Pancreas (tissue), 10 donors: ENCODE data around the gene CCDC187. TPM values are rescaled to one million over a fixed set of nuclear protein-coding genes. Genes with fewer than 3 reads are reported as not detected.

ENCODE experiments used
- ATAC-seq, 4 donors: fragments of 200-7000 bp; cut with Tn5 transposase; one replicate each; pipeline versions ENCODE4 v1.8.0 to v1.9.1; 2020; ENCODE audit warnings: mild to moderate bottlenecking in 4 of 4, moderate library complexity in 4 of 4
- DNase-seq, 6 donors: peaks; one replicate each; pipeline ENCODE4 v3.0.0-alpha.2; 2020
- FAIRE-seq: peaks from 2 replicates; lab custom pipeline; 2012; peaks lifted over from hg19 to GRCh38; lab: Jason Lieb, UNC
- H3K27ac ChIP-seq, 4 donors: fragments of 200-600 bp; sonication (generic); 1 replicate in 3 of 4; 2 replicates in 1 of 4; pipeline versions ENCODE4 v1.5.0 to v1.8.0; 2020
- H3K27me3 ChIP-seq, 4 donors: fragments of 200-600 bp; one replicate each; pipeline ENCODE4 v1.8.0; 2021
- H3K36me3 ChIP-seq, 3 donors: fragments of 200-600 bp; sonication (generic) in 1 of 3; one replicate each; pipeline versions ENCODE4 v1.5.0 to v1.8.0; 2020 to 2021
- H3K4me1 ChIP-seq, 3 donors: fragments of 200-600 bp; one replicate each; pipeline ENCODE4 v1.8.0; 2021
- H3K4me3 ChIP-seq, 4 donors: fragments of 200-600 bp; sonication (generic) in 2 of 4; one replicate each; pipeline versions ENCODE4 v1.5.0 to v1.8.0; 2020 to 2021
- H3K9me3 ChIP-seq, 4 donors: fragments of 200-600 bp; one replicate each; pipeline ENCODE4 v1.8.0; 2021
- WGBS, 2 donors: extraction: QIAGEN DNeasy Blood & Tissue Kit; methylation state at CpG; one replicate each; pipeline ENCODE4 v1.1.7; 2013; 5-methylcytosine and 5-hydroxymethylcytosine counted together
- intact Hi-C, 3 donors: fragments of 100-400 bp; cut with DNase I; formaldehyde crosslinking; loops; one replicate each; pipeline versions ENCODE4 v1.11.1 to v1.14.2; 2022
- polyA plus RNA-seq, 2 donors: library from polyadenylated mRNA; stranded (reverse); fragments of 200-250 nt; gene quantifications; one replicate each; pipeline ENCODE4 v1.2.3, GENCODE V29; 2013
- total RNA-seq, 6 donors: library from RNA; stranded (reverse); fragmentation: NEBNext Ultra II Directional in 4 of 6; extraction: Animal tissue kit (Norgen Biotek cat#: 25700) in 4 of 6; gene quantifications; one replicate each; pipeline versions ENCODE4 v1.2.1 to v1.2.4, GENCODE V29; 2021 to 2023
- TF ChIP-seq, protein P1 (sequence below), 4 donors: fragments of 200-600 bp; sonication (generic) in 3 of 4; IDR thresholded peaks; one replicate each; pipeline versions ENCODE4 v1.5.0 to v1.8.0; 2021; ENCODE audit warnings: antibody characterized with exemption in 4 of 4
- donor health status: healthy with polysubstance abuse.
- donor health status: DM: no; HTN: no; CAD: no; lungs with moderate emphysema.
- donor health status: DM: no; HTN: no; CAD: no.
- donor health status: control.
- donor health status: control.
- donor health status: Bipolar disorder and iron deficiency.
- donor health status: DM: yes; HTN: yes; CAD: no.
- donor health status: DM: no; HTN: no; CAD: no.
- donor health status: DM: no; HTN: no; CAD: no.
- donor health status: DM: yes; HTN: yes; CAD: no.

CCDC187 gene
- total and polyA plus RNA-seq, 8 donors, result 0.14 to 2.6 (median 0.43) TPM

DNA sequence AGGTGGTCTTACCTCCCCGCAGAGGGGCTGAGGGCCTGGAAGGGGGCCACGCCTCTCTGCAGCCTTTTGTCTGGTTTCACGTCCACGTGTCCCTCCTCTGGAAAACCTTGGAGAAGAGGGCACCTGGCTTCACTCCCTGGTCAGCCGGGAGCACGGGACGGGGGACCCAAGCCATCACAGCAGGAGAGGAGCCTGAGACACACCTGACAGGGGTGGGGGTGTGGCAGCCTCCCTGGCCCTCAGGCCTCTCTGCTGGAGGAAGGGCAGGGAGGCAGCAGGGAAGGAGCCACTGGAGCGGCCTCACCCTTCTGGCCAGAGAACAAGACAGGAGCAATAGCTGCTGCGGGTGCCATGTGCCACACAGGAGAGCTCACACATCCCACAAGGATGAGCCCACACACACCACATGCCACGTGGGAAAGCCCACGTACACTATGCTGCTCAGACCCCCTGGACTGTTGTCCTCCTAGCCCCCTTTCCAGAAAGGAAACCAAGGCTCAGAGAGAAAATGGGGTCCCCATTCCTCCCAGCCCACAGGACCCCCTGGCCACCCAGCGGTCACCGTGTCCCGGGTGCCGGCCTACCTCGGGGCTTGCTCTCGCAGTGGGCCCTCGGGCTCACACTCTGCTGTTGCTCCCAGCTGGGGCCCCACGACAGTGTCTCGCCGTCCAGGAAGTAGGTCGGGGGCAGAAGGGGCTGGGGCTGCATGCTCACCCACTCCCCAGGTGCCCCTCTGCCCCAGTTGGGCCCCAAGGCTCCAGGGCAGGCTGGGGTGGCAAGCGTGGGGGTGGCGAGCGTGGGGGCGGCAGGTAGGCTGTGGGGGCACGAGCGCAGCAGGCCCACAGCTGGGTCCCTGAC lies 18.2 kb downstream of the CCDC187 start:
- no peaks in the 10 kb centered on the region for H3K9me3 ChIP-seq

GRCh38 chr9:136284951-136285350 lies 18.9 kb downstream of the CCDC187 start:
- no peak overlapping the region for H3K27ac ChIP-seq
- H3K27me3 ChIP-seq, result no peaks in the 10 kb centered on the region
- TF ChIP-seq, protein P1, sequence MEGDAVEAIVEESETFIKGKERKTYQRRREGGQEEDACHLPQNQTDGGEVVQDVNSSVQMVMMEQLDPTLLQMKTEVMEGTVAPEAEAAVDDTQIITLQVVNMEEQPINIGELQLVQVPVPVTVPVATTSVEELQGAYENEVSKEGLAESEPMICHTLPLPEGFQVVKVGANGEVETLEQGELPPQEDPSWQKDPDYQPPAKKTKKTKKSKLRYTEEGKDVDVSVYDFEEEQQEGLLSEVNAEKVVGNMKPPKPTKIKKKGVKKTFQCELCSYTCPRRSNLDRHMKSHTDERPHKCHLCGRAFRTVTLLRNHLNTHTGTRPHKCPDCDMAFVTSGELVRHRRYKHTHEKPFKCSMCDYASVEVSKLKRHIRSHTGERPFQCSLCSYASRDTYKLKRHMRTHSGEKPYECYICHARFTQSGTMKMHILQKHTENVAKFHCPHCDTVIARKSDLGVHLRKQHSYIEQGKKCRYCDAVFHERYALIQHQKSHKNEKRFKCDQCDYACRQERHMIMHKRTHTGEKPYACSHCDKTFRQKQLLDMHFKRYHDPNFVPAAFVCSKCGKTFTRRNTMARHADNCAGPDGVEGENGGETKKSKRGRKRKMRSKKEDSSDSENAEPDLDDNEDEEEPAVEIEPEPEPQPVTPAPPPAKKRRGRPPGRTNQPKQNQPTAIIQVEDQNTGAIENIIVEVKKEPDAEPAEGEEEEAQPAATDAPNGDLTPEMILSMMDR (IDR thresholded peaks at IDR 0.05), result no peak
- H3K9me3 ChIP-seq, result no peaks in the 10 kb centered on the region
- DNase-seq, result peak in 2 of 6 donors; percentile 47 to 82
- no peak for ATAC-seq
- intact Hi-C loops, result loop anchor here in 1 of 3 donors (10.0 kb wide), 2 partner anchors 110 to 140 kb away; no protein-coding TSS in a partner anchor
- WGBS, 2 donors, result 73 to 77% methylated on average over 17 to 19 of the region's 19 CpGs
- H3K36me3 ChIP-seq, result no peaks in the 10 kb centered on the region
- peaks cover 10 to 12% (median 12%) of the 10 kb centered on the region in 3 donors for H3K4me1 ChIP-seq
- FAIRE-seq, result no peak
- H3K4me3 ChIP-seq, result no peak overlapping the region

More for the DNA sequence above, 18.2 kb downstream of the CCDC187 start:
- TF ChIP-seq, protein P1 (IDR thresholded peaks at IDR 0.05), result no peak
- WGBS, 2 donors, result 71 to 88% methylated on average over 26 to 28 of the region's 28 CpGs
- ATAC-seq (no peak), DNase-seq (peak in 2 of 6 donors; percentile 47 to 59), FAIRE-seq (no peak)
- Histone ChIP-seq H3K27me3 (no peaks in the 10 kb centered on the region), H3K4me1 (peaks cover 10 to 12% (median 12%) of the 10 kb centered on the region in 3 donors), H3K27ac (no peak overlapping the region), H3K36me3 (no peaks in the 10 kb centered on the region), H3K4me3 (no peak overlapping the region)
- intact Hi-C loops, result loop anchor here in 1 of 3 donors (10.0 kb wide), 2 partner anchors 111 to 141 kb away; no protein-coding TSS in a partner anchor

DNA sequence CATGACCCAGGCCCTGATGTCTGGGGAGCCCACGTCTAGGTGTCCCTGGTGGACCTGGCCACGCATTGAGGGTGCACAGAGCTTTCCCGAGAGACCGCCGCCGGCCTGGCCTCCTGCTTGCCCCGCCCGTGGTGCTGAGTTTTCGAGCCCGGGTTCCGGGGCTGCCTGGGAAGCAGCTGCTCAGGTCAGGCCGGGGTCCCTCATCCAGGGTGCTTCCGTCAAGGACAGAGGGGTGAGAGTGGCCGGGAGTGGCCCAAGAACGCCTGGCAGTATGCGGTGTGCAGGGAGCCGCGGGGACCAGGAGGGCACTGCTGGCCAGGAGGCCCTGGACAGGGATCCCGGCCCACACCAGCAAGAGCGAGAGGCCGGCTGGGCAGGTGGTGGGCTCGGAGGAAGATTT lies 19.6 kb downstream of the CCDC187 start:
- DNase-seq (peak in 3 of 6 donors; percentile 37 to 84 (median 50)), ATAC-seq (no peak), FAIRE-seq (no peak)
- intact Hi-C loops, result loop anchor here in 1 of 3 donors (10.0 kb wide), 2 partner anchors 110 to 140 kb away; no protein-coding TSS in a partner anchor
- no peaks in the 10 kb centered on the region for H3K27me3 ChIP-seq
- H3K4me3 ChIP-seq, result no peak overlapping the region
- no peaks in the 10 kb centered on the region for H3K9me3 ChIP-seq
- TF ChIP-seq, protein P1 (IDR thresholded peaks at IDR 0.05), result no peak
- WGBS, 2 donors, result 53 to 61% methylated on average over 22 of the region's 22 CpGs
- H3K4me1 ChIP-seq, result peaks cover 10 to 12% (median 12%) of the 10 kb centered on the region in 3 donors
- H3K36me3 ChIP-seq, result no peaks in the 10 kb centered on the region
- no peak overlapping the region for H3K27ac ChIP-seq

GRCh38 chr9:136283291-136284235 lies 20.3 kb downstream of the CCDC187 start:
- H3K36me3 ChIP-seq, result no peaks in the 10 kb centered on the region
- DNase-seq, result peak; percentile 91 to 97 (median 96)
- no peaks in the 10 kb centered on the region for H3K9me3 ChIP-seq
- H3K27ac ChIP-seq, result peak overlapping the region; percentile 72 to 88 (median 83)
- peak overlapping the region in 2 of 4 donors; percentile 22 to 24 for H3K4me3 ChIP-seq
- intact Hi-C loops, result loop anchor here in 1 of 3 donors (10.0 kb wide), 2 partner anchors 109 to 139 kb away; no protein-coding TSS in a partner anchor
- 10 to 13% methylated on average over 24 to 31 of the region's 32 CpGs for WGBS, 2 donors
- TF ChIP-seq, protein P1 (IDR thresholded peaks at IDR 0.05), result peak; percentile 75 to 85 (median 83)
- no peaks in the 10 kb centered on the region for H3K27me3 ChIP-seq
- H3K4me1 ChIP-seq, result peaks cover 10 to 12% (median 12%) of the 10 kb centered on the region in 3 donors
- FAIRE-seq, result no peak
- ATAC-seq, result peak; percentile 88 to 94 (median 90)
